Esophagus muscularis mucosa (tissue), 4 donors: ENCODE data around the gene F7.
"Not testable (repeated sequence)": the region's sequence is repeated elsewhere in the genome, so short reads cannot be mapped to it uniquely, and the experiment has no call there.

Experiments used
- CTCF ChIP-seq, 3 experiments: fragments of 200-600 bp in 2 of 3; fragments of 450-650 bp in 1 of 3; sonication (generic) in 2 of 3; IDR thresholded peaks; one replicate each; pipeline ENCODE4 v1.5.1; 2017 to 2019; ENCODE audit warnings: antibody characterized with exemption in 3 of 3, mild to moderate bottlenecking in 2 of 3, moderate library complexity in 1 of 3
- EP300 ChIP-seq: sonication (generic); formaldehyde crosslinking; IDR thresholded peaks from one replicate; pipeline ENCODE4 v1.6.1; 2017; ENCODE audit warnings: antibody characterized with exemption
- POLR2A ChIP-seq: fragments of 450-650 bp; IDR thresholded peaks from one replicate; pipeline ENCODE4 v1.6.1; 2017; ENCODE audit warnings: antibody characterized with exemption, moderate library complexity, mild to moderate bottlenecking, low read depth

GRCh38 chr13:113057559-113057958, 48.0 kb upstream of the F7 start:
- not testable (repeated sequence) for TF ChIP-seq CTCF (IDR thresholded peaks at IDR 0.05); POLR2A; EP300
